ENCODE measurements around the gene ABHD10. TPM values are rescaled to one million over a fixed set of nuclear protein-coding genes. Genes with fewer than 3 reads are reported as not detected.

The ABHD10 gene
- total RNA-seq, 1 donor from 2014 or later: 18.7 TPM

- H3K4me3 Mint-ChIP-seq (ENCODE audit: unreplicated experiment): no peak overlapping the region
- H3K36me3 Mint-ChIP-seq (ENCODE audit: low read depth, unreplicated experiment): no peaks in the 10 kb centered on the region
- H3K9me3 Mint-ChIP-seq (ENCODE audit: unreplicated experiment): no peaks in the 10 kb centered on the region
- no peak for DNase-seq (ENCODE audit: low spot score)
- TF ChIP-seq CTCF (IDR thresholded peaks at IDR 0.05; ENCODE audit: unreplicated experiment): no peak
- H3K4me1 Mint-ChIP-seq (ENCODE audit: unreplicated experiment): peaks cover 14% of the 10 kb centered on the region
- no peak overlapping the region for H3K27ac Mint-ChIP-seq (ENCODE audit: unreplicated experiment)
- H3K27me3 Mint-ChIP-seq (ENCODE audit: unreplicated experiment): peaks cover 1% of the 10 kb centered on the region
Observed at GRCh38 chr3:112041321-112041720, 62.5 kb downstream of the ABHD10 start.

DNA sequence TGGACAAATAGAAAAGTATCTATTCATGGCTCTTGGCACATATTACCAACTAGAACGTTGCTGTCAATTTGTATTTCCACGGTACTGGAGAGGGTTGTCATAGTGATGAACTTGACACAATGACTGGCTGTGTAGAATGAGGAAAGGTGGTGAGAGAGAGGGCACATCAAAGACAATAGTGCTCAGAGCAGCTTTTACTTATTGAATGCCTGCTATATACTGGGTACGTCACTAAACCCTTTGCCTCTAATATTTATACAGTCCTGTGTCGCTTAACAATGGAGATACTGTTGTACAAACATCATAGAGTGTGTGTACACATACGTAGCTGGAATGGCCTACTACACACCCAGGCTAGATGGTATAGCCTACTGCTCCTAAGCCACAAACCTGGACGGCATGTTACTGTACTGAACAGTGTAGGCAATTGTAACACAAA lies 64.0 kb downstream of the ABHD10 start:
- H3K9me3 Mint-ChIP-seq (ENCODE audit: unreplicated experiment): no peaks in the 10 kb centered on the region

More for the DNA sequence above, 64.0 kb downstream of the ABHD10 start:
- Mint-ChIP-seq H3K27ac (ENCODE audit: unreplicated experiment) (no peak overlapping the region), H3K36me3 (ENCODE audit: low read depth, unreplicated experiment) (no peaks in the 10 kb centered on the region), H3K27me3 (ENCODE audit: unreplicated experiment) (peaks cover 1% of the 10 kb centered on the region), H3K4me3 (ENCODE audit: unreplicated experiment) (no peak overlapping the region), H3K4me1 (ENCODE audit: unreplicated experiment) (peaks cover 17% of the 10 kb centered on the region)
- no peak for DNase-seq (ENCODE audit: low spot score)
- no peak for TF ChIP-seq CTCF (IDR thresholded peaks at IDR 0.05; ENCODE audit: unreplicated experiment)

Other genes starting within 250 kb of the ABHD10 start
- gene PHLDB2, start 119.8 kb upstream of the ABHD10 start, total RNA-seq (ENCODE audit: unreplicated experiment): 47.8 TPM
- 0.72 TPM for gene TAGLN3, start 19.9 kb downstream of the ABHD10 start, total RNA-seq (ENCODE audit: unreplicated experiment)
- gene TMPRSS7, start 55.7 kb downstream of the ABHD10 start, total RNA-seq (ENCODE audit: unreplicated experiment): not detected
- 8.3 TPM for gene C3orf52, start 107.4 kb downstream of the ABHD10 start, total RNA-seq (ENCODE audit: unreplicated experiment)
- not detected for gene GCSAM, start 154.2 kb downstream of the ABHD10 start, total RNA-seq (ENCODE audit: unreplicated experiment)